ENCODE results near the gene NSUN6.
"Not testable (repeated sequence)": the region's sequence is repeated elsewhere in the genome, so short reads cannot be mapped to it uniquely, and the experiment has no call there.

NSUN6 gene

DNA sequence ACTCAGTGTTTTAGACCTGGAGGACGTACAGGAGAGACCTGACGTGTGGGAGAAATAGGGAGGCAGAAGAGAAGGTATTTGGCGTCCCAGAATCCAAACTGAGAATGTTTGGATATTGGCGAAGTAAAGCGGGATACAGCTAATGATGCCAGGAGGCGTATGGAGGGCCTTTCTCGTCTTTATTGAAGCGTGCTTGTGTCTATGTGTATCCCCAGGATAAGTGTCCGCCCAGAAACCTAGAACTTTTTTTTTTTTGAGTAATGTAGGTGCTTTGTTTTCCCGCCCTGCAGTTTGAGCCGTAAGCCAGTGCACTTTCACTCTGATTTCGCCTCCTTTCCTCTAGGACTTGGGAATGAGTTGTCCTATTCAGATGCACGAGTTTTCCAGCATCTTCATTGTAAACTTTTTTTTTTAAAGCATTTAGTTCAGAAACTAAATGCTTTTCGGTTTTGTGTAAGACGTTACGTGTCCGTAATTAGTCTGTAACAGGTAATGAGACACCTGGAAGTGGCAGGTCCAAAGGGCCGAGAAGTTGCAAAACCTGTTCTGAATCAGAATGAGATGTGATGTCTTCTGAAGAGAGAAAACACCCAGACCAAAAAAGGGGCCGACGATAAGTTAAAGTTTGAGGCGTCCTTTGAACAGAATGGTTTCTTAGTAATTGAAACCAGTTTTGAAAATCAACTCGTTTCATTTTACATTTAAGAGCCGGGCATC lies 8.6 kb upstream of the NSUN6 start:
- DNase-seq (ENCODE audit: low spot score), result peak; percentile 26

GRCh38 chr10:18659125-18659818 lies 7.9 kb upstream of the NSUN6 start, which contains the start of gene ARL5B:
Gene ARL5B (plus strand): TSS chr10:18659431. CDS start chr10:18659638, 207 bp downstream.
- peak; percentile 96 for DNase-seq (ENCODE audit: low spot score)

- DNase-seq (ENCODE audit: low spot score), result no peak
These were observed 7.1 kb upstream of the NSUN6 start for GRCh38 chr10:18658271-18659124.

- DNase-seq (ENCODE audit: low spot score), result no peak
These were observed 5.3 kb upstream of the NSUN6 start for GRCh38 chr10:18656724-18657123.

DNA sequence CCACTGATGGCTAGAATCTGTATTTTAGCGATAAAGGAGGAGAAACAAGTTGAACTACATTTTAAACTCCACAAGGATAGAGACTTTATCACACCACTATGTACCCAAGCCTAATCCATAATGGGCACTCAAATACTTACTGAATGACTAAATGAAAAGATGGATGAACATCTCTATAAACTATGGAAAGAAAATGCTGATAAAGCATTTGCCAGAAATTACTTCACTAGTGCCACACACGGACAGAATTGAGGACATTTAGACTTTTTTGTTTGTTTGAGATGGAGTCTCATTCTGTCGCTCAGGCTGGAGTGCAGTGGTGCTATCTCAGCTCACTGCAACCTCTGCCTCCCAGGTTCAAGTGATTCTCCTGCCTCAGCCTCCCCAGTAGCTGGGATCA lies 1.7 kb upstream of the NSUN6 start:
- DNase-seq (ENCODE audit: low spot score), result no peak

DNA sequence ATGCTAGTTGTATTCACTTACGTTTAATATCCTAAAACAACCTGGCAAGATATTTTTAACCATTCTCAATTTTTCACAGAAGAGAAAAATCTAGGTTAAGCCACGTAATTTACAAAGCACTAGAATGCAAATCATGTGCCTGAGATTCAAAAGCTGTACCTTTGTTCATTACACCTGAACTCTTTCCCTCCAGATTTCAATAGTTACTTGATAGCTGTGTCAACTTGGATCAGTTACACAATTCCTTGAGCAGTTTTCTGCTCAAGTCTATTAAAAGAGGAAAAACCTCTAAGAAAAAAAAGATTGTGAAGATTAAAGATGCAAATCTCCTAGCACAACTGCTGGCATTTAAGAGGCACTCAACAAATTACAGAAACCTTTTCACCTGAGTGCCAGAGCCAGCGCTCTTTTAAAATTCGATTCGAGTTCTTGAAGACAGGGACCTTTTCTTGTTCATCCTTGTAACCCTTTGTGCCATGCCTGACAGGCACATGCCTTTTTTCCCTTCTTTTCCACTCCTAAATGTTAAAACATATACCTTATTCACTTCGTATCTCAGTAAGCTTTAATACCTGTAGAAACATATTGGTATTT lies 886 bp downstream of the NSUN6 start:
- DNase-seq (ENCODE audit: low spot score), result no peak

GRCh38 chr10:18649364-18649959 lies 1.9 kb downstream of the NSUN6 start:
- no peak for DNase-seq (ENCODE audit: low spot score)

- DNase-seq (ENCODE audit: low spot score), result no peak
These were observed 3.4 kb downstream of the NSUN6 start for GRCh38 chr10:18647945-18648344.

DNA sequence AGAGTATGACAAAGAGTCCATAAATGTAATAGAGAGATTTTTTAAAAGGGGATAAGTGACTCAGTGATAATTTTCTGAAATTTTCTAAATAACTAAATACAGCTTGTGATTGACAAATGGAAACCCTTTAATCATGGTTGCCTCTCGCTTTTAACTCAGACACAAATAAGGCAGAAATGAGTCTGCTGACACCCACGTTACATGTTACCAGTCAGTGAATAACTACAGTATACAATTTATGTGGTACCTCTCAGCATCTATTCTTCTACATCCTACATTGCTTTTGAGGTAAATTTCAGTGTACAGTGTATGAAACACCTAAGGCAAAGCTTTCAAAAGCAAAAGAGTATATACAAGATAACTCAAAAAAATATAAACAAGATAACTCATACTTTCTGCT lies 4.2 kb downstream of the NSUN6 start:
- no peak for DNase-seq (ENCODE audit: low spot score)

- not testable (repeated sequence) for DNase-seq (ENCODE audit: low spot score)
These were observed 11.7 kb downstream of the NSUN6 start for GRCh38 chr10:18639719-18640118.

GRCh38 chr10:18637400-18637799 lies 14.0 kb downstream of the NSUN6 start:
- DNase-seq (ENCODE audit: low spot score), result not testable (repeated sequence)

DNA sequence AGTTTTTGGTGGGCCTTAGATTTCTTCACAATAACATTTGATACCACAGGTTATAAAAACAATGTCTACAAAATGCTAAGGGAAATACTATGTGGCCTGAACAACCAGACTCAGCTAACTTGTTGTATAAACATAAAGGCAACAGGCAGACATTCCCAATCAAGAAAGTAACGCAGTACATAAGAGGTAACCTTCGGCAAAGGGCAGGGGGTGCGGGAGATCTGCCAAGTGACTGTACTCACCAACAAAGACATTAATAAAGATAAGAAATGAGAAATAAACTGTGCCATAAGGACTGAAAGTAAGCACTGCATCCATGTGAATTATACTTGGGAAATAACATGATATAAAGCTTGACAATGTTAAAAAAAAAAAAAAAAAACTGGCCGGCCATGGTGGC lies 15.4 kb downstream of the NSUN6 start:
- no peak for DNase-seq (ENCODE audit: low spot score)

DNA sequence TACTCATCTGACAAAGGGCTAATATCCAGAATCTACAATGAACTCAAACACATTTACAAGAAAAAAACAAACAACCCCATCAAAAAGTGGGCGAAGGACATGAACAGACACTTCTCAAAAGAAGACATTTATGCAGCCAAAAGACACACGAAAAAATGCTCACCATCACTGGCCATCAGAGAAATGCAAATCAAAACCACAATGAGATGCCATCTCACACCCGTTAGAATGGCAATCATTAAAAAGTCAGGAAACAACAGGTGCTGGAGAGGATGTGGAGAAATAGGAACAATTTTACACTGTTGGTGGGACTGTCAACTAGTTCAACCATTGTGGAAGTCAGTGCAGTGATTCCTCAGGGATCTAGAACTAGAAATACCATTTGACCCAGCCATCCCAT lies 18.9 kb downstream of the NSUN6 start:
- not testable (repeated sequence) for DNase-seq (ENCODE audit: low spot score)

- not testable (repeated sequence) for DNase-seq (ENCODE audit: low spot score)
These were observed 23.9 kb downstream of the NSUN6 start for GRCh38 chr10:18627452-18628018.

DNA sequence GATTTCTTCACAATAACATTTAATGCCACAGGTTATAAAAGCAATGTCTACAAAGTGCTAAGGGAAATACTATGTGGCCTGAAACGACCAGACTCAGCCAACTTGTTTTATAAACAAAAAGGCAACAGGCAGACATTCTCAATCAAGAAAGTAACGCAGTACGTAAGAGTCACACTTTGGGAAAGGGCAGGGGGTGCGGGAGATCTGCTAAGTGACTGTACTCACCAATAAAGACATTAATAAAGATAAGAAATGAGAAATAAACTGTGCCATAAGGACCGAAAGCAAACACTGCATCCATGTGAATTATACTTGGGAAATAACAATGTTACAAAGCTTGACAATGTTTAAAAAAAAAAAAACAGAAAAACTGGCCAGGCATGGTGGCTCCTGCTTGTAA lies 25.5 kb downstream of the NSUN6 start:
- no peak for DNase-seq (ENCODE audit: low spot score)

GRCh38 chr10:18623671-18624070 lies 27.7 kb downstream of the NSUN6 start:
- DNase-seq (ENCODE audit: low spot score), result not testable (repeated sequence)

GRCh38 chr10:18620856-18621255 lies 30.5 kb downstream of the NSUN6 start:
- DNase-seq (ENCODE audit: low spot score), result no peak

- no peak for DNase-seq (ENCODE audit: low spot score)
These were observed 32.4 kb downstream of the NSUN6 start for GRCh38 chr10:18619016-18619415.

- no peak for DNase-seq (ENCODE audit: low spot score)
These were observed 35.0 kb downstream of the NSUN6 start for GRCh38 chr10:18616337-18616736.

DNA sequence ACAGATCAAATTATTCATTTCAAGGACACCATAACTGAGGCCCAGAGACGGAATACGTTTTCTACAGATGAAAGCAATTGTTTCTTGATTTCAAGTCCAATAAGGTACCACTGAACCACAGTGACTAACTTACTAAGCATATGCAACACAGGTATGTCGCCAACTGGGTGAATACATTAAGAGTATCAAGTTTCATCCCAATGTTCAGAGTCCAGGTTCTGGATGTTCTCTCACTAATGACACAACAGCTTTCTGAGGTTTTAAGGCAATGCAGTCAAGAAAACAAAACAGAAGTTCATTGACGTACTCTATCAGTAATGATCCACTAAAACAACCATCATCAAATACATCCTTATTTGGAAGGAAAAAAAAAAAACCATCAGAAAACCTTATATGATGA lies 35.8 kb downstream of the NSUN6 start:
- DNase-seq (ENCODE audit: low spot score), result no peak

DNA sequence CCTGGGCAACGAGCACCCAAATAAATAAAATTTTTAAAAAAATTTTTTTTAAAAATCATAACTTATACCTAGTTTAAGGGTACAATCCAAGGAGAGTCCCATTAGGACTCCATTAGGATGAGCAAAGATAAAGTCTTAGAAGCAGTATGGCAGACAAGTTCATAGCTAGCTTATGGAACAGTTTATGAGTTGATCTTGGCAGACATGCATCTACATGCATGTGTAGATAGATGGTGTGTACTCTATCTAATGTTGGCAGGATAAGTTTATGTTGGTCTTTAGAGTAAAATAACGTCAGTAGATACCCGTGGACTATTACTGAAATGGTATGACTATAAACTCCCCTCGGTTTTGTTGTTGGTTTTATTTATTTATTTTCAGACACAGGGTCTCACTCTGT lies 40.2 kb downstream of the NSUN6 start:
- DNase-seq (ENCODE audit: low spot score), result no peak

DNA sequence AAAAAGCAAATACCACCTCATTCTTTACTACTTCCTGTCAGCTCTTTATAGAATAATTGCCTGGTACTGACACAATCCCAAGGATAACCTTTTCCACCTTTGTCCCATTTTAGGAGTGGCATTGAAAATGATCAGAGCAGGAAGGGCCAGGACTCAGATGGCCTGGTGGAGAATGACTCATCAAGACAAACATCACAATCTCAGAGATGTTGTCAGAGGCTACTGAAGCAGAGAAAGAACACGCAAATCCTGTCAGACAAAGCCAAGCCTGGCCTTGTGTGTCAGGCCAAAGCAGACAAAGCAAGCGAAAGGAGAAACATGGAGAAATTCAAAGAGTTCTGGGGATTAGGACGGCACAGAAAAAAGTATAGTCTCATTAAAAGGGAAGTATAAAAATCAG lies 40.9 kb downstream of the NSUN6 start:
- no peak for DNase-seq (ENCODE audit: low spot score)

Measured in D341Med (cell line).